Endothelial cell of umbilical vein (primary cell): ENCODE measurements around the gene ZFHX2.

ENCODE experiments used
- EZH2 ChIP-seq: IDR thresholded peaks from 2 replicates; pipeline ENCODE4 v1.6.1; 2012; ENCODE audit warnings: borderline replicate concordance, low read depth, mild to moderate bottlenecking, moderate library complexity, low read length, inconsistent platforms; ENCODE audit not compliant: severe bottlenecking
- FOS ChIP-seq: IDR thresholded peaks from 2 replicates; pipeline ENCODE4 v1.6.1; 2011; ENCODE audit warnings: mild to moderate bottlenecking, low read length, moderate library complexity, borderline replicate concordance; ENCODE audit not compliant: insufficient read depth
- POLR2A ChIP-seq: IDR thresholded peaks from 2 replicates; pipeline ENCODE4 v1.6.1; 2012; ENCODE audit warnings: low read depth, mild to moderate bottlenecking, control low read depth, low read length
- POLR2AphosphoS5 ChIP-seq: IDR thresholded peaks from 2 replicates; pipeline ENCODE4 v1.6.1; 2012; ENCODE audit warnings: low read depth, mild to moderate bottlenecking, control low read depth, low read length, moderate library complexity; ENCODE audit not compliant: insufficient read depth
- TF ChIP-seq, protein P1 (sequence below), 2 donors: IDR thresholded peaks; 1 replicate in 1 of 2; 2 replicates in 1 of 2; pipeline ENCODE4 v1.5.1; 2011; ENCODE audit warnings: low read length in 2 of 2, mild to moderate bottlenecking in 2 of 2, moderate library complexity in 2 of 2, control low read depth in 1 of 2, inconsistent platforms in 1 of 2, low read depth in 1 of 2; ENCODE audit not compliant: insufficient read depth in 1 of 2; ENCODE audit errors: extremely low read depth in 1 of 2

DNA sequence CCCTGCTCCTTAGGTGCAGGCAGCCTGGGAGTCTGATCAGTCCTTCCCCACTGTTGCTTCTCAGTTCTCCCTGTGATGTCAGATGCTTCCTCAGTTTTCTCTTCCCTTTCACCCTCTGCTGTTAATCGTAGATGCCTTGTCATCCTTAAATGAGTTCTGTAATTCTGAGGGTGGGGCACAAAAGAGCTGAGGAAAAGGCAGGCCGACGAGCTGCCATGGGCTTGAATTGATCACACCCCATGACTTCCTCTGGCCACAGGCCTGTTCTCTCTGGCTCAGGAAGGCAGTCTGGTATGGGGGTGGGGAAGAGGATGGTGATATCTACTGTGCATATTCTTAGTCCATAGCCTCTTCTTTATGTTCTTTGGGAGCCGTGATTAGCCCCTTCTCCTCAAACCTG lies 21.3 kb upstream of the ZFHX2 start:
- TF ChIP-seq POLR2AphosphoS5 (no peak), EZH2 (no peak), POLR2A (no peak), FOS (no peak)
- TF ChIP-seq, protein P1, sequence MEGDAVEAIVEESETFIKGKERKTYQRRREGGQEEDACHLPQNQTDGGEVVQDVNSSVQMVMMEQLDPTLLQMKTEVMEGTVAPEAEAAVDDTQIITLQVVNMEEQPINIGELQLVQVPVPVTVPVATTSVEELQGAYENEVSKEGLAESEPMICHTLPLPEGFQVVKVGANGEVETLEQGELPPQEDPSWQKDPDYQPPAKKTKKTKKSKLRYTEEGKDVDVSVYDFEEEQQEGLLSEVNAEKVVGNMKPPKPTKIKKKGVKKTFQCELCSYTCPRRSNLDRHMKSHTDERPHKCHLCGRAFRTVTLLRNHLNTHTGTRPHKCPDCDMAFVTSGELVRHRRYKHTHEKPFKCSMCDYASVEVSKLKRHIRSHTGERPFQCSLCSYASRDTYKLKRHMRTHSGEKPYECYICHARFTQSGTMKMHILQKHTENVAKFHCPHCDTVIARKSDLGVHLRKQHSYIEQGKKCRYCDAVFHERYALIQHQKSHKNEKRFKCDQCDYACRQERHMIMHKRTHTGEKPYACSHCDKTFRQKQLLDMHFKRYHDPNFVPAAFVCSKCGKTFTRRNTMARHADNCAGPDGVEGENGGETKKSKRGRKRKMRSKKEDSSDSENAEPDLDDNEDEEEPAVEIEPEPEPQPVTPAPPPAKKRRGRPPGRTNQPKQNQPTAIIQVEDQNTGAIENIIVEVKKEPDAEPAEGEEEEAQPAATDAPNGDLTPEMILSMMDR (IDR thresholded peaks at IDR 0.05; ENCODE audit: extremely low read depth in 1 of 2, insufficient read depth in 1 of 2, low read depth in 1 of 2, low read length in 2 of 2): no peak
